ENCODE results near the gene A3GALT2. TPM values are rescaled to one million over a fixed set of nuclear protein-coding genes. Genes with fewer than 3 reads are reported as not detected.

Gene A3GALT2
- total RNA-seq, 1 donor from 2014 or later = not detected

DNA sequence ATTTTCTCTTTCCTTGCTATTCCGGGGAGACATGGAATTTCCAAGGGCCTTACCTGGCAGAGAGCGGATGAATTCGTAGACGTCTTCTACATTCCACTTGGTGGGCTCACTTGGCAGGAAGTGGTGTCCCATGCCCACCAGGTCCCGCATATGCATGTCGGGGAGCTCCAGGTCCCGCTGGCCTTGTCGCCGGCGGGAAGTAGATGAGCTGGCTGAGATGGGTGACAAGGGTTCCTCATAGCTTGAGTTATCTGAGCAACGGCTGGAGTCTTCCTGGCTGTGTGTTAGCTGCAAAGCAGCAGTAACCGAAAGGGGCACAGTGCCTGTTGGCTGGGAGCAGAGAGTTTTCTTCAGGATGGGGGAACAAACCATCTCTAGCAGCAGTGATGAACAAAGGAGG, 7.9 kb upstream of the A3GALT2 start:
- Histone ChIP-seq H3K4me3 (no peak overlapping the region), H2AFZ (replicated peaks) (no peak overlapping the region), H3K79me2 (ENCODE audit: low read depth) (peaks cover 25% of the 10 kb centered on the region), H3K27ac (no peak overlapping the region), H3K36me3 (peaks cover 7% of the 10 kb centered on the region), H4K20me1 (ENCODE audit: low read depth) (peaks cover 49% of the 10 kb centered on the region), H3K9ac (no peak overlapping the region), H3F3A (ENCODE audit: low read depth) (peaks cover 12% of the 10 kb centered on the region), H3K4me1 (peaks cover 5% of the 10 kb centered on the region), H3K9me3 (ENCODE audit: low read depth) (no peaks in the 10 kb centered on the region), H3K4me2 (no peak overlapping the region), H3K27me3 (no peaks in the 10 kb centered on the region)
- Mint-ChIP-seq H3K4me3 (no peak overlapping the region), H3K27ac (no peak overlapping the region), H3K36me3 (peaks cover 57% of the 10 kb centered on the region), H3K27me3 (ENCODE audit: insufficient read depth, low read depth) (peaks cover 3% of the 10 kb centered on the region), H3K9me3 (no peaks in the 10 kb centered on the region), H3K4me1 (peaks cover 10% of the 10 kb centered on the region)
- TF ChIP-seq EZH2 (IDR thresholded peaks at IDR 0.05) = no peak
- TF ChIP-seq EZH2phosphoT487 (IDR thresholded peaks at IDR 0.05) = no peak
- TF ChIP-seq, protein P1, sequence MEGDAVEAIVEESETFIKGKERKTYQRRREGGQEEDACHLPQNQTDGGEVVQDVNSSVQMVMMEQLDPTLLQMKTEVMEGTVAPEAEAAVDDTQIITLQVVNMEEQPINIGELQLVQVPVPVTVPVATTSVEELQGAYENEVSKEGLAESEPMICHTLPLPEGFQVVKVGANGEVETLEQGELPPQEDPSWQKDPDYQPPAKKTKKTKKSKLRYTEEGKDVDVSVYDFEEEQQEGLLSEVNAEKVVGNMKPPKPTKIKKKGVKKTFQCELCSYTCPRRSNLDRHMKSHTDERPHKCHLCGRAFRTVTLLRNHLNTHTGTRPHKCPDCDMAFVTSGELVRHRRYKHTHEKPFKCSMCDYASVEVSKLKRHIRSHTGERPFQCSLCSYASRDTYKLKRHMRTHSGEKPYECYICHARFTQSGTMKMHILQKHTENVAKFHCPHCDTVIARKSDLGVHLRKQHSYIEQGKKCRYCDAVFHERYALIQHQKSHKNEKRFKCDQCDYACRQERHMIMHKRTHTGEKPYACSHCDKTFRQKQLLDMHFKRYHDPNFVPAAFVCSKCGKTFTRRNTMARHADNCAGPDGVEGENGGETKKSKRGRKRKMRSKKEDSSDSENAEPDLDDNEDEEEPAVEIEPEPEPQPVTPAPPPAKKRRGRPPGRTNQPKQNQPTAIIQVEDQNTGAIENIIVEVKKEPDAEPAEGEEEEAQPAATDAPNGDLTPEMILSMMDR (IDR thresholded peaks at IDR 0.05) = no peak
- DNase-seq (ENCODE audit: low spot score) = no peak

DNA sequence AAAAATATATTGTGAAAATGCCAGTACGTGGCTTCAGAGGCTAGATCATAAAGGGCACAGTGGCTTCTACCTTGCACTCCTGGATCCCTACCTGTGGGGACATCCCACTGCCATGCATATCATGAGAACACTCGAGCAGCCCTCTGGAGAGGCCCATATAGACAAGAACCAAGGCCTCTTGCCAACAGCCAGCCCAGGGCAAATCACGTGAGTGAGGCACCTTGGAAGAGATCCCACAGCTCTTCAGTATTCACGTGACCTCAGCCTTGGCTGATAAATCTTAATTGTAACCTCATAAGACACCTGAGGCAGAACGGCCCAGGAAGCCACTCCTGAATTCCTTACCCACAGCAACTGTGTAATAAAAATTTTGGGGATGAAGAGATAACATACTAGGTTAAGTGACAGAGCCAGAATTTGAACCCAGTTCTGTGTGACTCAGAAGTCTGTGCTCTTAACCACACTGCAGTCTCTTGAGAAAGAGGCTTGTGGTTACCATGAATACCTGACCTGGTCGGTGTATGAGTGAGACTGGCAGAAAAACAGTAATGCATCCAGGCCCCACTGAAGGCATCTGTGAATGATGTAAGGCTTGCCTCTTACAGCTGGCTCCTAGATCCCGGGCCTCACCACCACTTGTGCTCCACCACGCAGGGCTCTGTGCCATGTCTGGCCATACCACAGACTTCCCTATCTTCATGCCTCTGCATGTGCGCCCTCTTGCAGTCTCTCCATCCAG, 6.9 kb upstream of the A3GALT2 start:
- Histone ChIP-seq H4K20me1 (ENCODE audit: low read depth) (peaks cover 40% of the 10 kb centered on the region), H3F3A (ENCODE audit: low read depth) (peaks cover 12% of the 10 kb centered on the region), H3K4me1 (no peaks in the 10 kb centered on the region), H3K79me2 (ENCODE audit: low read depth) (peaks cover 14% of the 10 kb centered on the region), H3K27ac (no peak overlapping the region), H3K27me3 (no peaks in the 10 kb centered on the region), H3K4me3 (no peak overlapping the region), H3K4me2 (no peak overlapping the region), H3K9me3 (ENCODE audit: low read depth) (no peaks in the 10 kb centered on the region), H3K9ac (no peak overlapping the region), H2AFZ (replicated peaks) (no peak overlapping the region), H3K36me3 (peaks cover 7% of the 10 kb centered on the region)
- Mint-ChIP-seq H3K36me3 (peaks cover 54% of the 10 kb centered on the region), H3K9me3 (no peaks in the 10 kb centered on the region), H3K27ac (no peak overlapping the region), H3K4me1 (peaks cover under 1% of the 10 kb centered on the region), H3K27me3 (ENCODE audit: insufficient read depth, low read depth) (peaks cover 4% of the 10 kb centered on the region), H3K4me3 (no peak overlapping the region)
- TF ChIP-seq, protein P1 (IDR thresholded peaks at IDR 0.05) = no peak
- TF ChIP-seq EZH2 (IDR thresholded peaks at IDR 0.05) (no peak), EZH2phosphoT487 (IDR thresholded peaks at IDR 0.05) (no peak)
- DNase-seq (ENCODE audit: low spot score) = no peak

DNA sequence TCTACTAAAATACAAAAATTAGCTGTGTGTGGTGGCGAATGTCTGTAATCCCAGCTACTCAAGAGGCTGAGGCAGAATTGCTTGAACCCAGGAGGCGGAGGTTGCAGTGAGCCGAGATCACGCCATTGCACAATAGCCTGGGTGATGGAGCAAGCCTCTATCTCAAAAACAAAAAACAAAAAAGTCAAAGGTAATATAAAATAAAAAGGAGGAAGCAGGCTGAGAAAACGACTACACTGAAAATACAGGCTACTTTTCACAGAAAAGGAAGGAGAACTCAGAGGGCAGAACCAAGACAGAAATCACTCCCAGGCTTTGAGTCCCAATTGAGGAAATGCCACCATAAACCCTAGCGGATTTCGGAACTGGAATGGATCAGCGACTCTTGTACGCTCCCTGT, 5.9 kb upstream of the A3GALT2 start:
- H3K27me3 ChIP-seq = no peaks in the 10 kb centered on the region
- no peak overlapping the region for H3K4me3 ChIP-seq
- H3K79me2 ChIP-seq (ENCODE audit: low read depth) = peaks cover 4% of the 10 kb centered on the region
- H3K36me3 ChIP-seq = peaks cover 7% of the 10 kb centered on the region
- Mint-ChIP-seq H3K27ac (no peak overlapping the region), H3K9me3 (no peaks in the 10 kb centered on the region), H3K4me3 (no peak overlapping the region), H3K27me3 (ENCODE audit: insufficient read depth, low read depth) (peaks cover 4% of the 10 kb centered on the region), H3K36me3 (peaks cover 44% of the 10 kb centered on the region), H3K4me1 (no peaks in the 10 kb centered on the region)
- no peak overlapping the region for H3K4me2 ChIP-seq
- no peak overlapping the region for H3K27ac ChIP-seq
- TF ChIP-seq, protein P1 (IDR thresholded peaks at IDR 0.05) = no peak
- H3K9ac ChIP-seq = no peak overlapping the region
- no peaks in the 10 kb centered on the region for H3K4me1 ChIP-seq
- H4K20me1 ChIP-seq (ENCODE audit: low read depth) = peaks cover 30% of the 10 kb centered on the region
- H3K9me3 ChIP-seq (ENCODE audit: low read depth) = no peaks in the 10 kb centered on the region
- peaks cover 12% of the 10 kb centered on the region for H3F3A ChIP-seq (ENCODE audit: low read depth)
- no peak overlapping the region for H2AFZ ChIP-seq (replicated peaks)
- no peak for DNase-seq (ENCODE audit: low spot score)
